Measurements from ENCODE around the gene USP32.
A peak's percentile ranks its signal among the peaks of the same experiment; 100 is the strongest.
"Not testable (repeated sequence)": the region's sequence is repeated elsewhere in the genome, so short reads cannot be mapped to it uniquely, and the experiment has no call there.

USP32 gene

DNA sequence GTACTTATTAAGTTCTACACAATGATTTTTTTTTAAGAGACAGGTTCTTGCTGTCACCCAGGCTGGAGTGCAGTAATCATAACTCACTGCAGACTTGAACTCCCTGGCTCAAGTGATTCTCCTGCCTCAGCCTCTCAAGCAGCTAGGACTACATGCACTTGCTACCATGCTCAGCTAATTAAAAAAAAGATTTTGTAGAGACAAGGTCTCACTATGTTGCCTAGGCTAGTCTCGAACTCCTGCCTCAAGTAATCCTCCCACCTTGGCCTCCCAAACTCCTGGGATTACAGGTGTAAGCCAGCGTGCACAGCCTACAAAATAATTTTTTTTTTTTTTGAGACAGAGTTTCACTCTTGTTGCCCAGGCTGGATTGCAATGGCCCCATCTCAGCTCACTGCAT lies 22.2 kb downstream of the USP32 start:
- no peak for DNase-seq

DNA sequence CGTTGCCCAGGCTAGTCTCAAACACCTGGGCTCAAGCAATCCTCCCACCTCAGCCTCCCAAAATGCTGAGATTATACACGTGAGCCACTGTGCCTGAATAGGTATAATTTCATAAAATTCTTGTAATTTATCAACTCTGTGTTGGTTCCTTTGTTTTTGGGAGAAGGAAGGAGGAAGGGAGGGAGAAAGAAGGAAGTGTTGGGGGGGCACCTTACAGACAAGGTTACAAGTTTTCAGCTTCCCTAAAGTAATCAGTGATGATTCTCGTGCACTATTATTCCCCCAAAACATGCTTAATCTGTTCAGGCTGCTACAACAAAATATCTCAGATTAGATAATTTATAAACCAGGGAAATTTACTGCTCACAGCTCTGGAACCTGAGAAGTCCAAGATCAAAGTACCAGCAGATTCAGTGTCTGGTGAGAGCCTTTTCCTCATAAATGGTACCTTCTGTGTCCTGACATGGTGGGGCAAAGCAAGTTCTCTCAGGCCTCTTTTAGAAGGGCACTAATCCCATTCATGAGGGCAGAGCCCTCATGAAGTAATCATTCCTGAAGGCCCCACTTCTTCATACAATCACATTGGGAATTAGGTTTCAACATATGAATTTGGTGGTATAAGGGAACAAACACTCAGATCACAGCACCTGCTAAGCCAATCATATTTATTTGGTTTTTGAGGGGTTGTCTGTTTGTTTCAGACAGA lies 28.1 kb downstream of the USP32 start:
- DNase-seq: no peak

DNA sequence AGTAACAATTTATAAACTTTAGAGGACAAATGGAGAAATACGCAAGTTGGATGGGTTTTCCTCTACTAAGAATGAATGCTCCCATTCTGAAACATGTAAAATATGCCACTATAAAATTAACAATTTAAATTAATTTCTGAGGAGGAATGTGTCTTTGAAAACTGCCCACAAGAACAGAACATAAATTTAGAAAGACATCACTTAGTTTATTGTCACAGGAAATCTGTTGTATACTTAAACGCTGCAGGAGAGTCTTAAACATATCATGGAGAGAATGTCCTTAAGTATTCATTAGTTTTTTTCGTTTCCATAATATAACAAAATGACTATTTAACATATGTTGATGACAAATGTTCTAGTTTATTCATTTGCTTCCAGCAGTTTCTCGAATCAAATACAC lies 29.6 kb downstream of the USP32 start:
- no peak for DNase-seq

GRCh38 chr17:60361889-60362288 lies 30.0 kb downstream of the USP32 start:
- DNase-seq: no peak

GRCh38 chr17:60359415-60359814 lies 32.5 kb downstream of the USP32 start:
- DNase-seq: no peak

DNA sequence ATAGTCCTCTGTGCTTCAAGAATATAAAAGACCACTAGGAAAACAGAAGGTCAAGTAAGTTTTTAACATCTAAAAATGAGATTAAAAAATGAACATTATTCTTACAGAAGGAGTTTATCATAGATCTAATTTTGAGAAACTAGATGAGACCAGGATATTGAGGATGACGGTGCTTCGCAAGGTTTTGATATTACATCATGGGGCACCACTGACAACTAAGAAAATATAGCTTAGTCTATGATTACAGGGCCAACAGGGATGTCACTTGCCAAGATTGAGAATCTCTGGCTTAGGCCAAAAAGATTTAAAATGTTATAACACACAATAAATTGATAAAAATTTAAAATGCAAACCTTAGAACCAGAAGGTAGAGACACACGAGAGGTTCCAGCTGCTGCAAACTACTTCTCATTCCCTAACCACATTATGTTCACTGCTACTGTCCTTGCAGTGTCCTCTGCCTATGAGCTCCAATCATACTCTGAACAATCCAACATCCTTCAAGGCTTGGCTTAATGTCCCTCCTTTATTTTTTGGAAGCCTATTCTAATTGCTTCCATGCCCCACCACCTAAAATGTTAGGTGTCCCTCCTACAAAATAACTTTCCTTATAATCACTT lies 33.2 kb downstream of the USP32 start:
- DNase-seq: no peak

- DNase-seq: no peak
Observed at GRCh38 chr17:60356940-60357339, 35.0 kb downstream of the USP32 start.

DNA sequence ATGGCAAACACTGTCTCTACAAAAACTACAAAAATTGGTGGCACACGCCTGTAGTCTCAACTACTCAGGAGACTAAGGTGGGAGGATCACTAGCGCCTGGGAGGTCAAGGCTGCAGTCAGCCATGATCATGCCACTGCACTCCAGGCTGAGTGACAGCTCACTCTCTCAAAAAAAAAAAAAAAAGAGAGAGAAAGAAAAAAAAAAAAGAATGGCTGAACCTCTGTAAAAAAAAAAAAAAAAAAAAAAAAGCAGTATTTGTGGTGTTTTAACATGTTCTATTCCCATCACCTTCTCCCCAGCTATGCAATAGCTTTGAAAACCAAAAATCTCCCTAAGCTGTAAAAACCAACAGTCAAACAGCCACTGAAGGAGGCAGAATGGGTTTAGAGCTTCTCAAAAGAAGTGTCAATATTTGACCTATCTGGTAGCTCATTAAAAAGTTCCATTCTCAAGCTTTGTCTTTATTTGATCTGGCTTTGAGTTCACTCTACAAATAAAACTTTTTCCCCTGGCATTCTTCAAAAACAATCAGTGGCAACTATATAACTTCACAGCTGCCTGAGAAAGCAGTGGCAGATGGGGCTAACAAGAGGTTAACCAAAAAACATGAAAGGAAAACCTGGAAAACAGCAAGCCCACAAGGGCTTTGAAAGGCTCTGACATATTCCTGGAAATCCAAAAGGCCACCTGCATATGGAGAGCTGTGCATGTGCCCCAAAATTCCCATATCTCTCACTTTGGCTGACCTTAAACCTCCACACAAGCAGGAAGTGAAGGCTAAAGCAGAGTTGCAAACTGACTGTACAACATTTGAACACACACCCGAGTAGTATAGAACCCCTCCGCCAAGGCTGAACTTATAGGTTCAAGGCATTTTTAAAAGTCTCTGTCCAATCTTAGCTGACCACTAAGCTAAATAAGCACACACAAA lies 36.0 kb downstream of the USP32 start:
- no peak for DNase-seq

GRCh38 chr17:60354223-60354622 lies 37.7 kb downstream of the USP32 start:
- DNase-seq: no peak

- no peak for DNase-seq
Observed at GRCh38 chr17:60353773-60354172, 38.2 kb downstream of the USP32 start.

GRCh38 chr17:60352569-60352968 lies 39.4 kb downstream of the USP32 start:
- no peak for DNase-seq

DNA sequence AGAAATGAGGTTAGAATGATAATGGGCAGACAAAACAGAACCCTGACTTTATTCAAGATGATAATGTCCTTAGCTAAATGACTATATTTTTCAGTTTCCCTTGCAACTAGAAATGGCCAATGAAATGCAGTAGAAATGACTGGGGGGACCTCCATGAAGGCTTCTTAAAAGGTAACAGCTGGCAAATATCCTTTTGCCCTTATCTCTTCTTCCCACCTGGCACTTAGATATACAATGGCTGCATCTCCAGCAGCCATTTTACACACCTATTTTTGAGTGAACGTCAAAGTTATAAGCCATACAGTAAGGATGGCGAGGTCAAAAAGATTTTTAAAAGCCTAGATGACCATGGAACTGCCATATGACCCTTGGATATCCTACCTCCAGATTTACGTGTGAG lies 39.9 kb downstream of the USP32 start:
- DNase-seq: no peak

- no peak for DNase-seq
Observed at GRCh38 chr17:60351012-60351695, 40.8 kb downstream of the USP32 start.

DNA sequence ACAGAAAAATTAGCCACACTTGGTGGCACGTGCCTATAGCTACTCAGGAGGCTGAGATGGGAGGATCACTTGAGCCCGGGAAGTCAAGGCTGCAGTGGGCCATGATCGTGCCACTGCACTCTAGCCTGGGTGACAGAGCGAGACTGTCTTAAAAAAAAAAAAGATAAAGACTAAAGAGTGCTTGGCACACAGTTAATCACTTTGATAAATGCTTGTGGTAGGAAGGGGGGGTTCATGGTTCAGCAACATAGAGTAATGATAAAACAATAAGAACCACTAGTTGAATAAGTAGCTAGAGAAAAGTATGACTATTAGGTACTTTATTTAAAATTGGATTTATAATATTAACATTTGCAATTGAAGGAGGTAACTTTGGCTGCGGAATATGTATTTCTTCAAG lies 43.3 kb downstream of the USP32 start:
- DNase-seq: no peak

DNA sequence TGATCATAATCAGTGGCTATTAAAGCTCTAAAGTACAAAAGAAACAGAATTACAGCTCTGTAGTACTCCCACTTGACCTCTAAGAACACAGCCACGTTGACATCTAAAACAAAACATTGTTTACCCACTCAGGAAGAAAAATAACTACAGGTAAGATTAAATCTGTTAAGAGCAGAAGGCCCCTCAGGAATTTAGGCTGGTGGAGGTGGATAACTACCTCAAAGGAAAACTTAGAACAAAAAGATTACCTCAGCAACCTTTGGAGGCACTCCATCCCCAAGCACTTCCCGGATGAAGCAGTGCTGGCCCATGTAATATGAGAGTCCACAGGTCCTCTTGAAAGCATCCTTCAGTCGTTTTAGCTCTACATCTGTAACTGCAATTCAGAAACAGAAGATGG lies 46.7 kb downstream of the USP32 start:
- no peak for DNase-seq

GRCh38 chr17:60342492-60342891 lies 49.4 kb downstream of the USP32 start:
- peak; percentile 10 for DNase-seq

GRCh38 chr17:60335289-60335688 lies 56.6 kb downstream of the USP32 start:
- DNase-seq: no peak

GRCh38 chr17:60333628-60334031 lies 58.3 kb downstream of the USP32 start:
- DNase-seq: no peak

- not testable (repeated sequence) for DNase-seq
Observed at GRCh38 chr17:60333072-60333471, 58.9 kb downstream of the USP32 start.

DNA sequence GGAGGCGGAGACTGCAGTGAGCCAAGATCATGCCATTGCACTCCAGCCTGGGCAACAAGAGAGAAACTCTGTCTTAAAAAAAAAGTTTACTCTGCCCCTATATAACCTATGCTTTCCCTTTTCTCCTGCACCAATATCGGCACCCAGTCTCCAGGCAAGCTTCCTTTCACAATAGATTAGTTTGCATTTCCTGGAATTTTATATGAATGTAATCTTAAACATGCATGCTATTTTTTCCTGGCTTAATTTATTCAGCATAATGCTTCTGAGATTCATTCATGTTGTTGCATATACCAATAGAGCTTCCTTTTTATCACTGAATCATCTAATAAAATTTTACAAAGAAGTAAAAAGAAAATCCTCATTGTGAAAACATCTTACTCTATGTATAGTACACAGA lies 59.4 kb downstream of the USP32 start:
- DNase-seq: no peak

GRCh38 chr17:60330731-60331130 lies 61.2 kb downstream of the USP32 start:
- no peak for DNase-seq

DNA sequence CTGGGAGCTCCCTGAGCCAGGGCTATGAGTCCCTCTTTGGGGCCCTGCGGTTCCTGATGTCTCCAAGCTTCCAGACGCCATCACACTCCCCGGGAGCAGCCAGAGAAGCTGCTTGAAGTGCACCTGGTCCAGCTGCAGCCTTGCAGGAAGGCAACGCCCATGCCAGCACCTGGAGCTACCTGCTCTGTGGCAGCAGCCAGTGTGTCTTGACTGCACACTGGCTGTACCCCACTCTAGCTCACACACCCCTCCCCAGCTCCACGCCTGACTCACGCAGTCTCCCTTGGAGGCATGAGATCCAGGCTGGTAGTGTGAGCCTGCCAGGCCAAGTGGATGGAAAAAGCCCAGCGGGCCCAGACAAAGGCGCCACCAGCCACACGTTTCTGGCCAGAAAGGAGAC lies 63.3 kb downstream of the USP32 start:
- no peak for DNase-seq

DNA sequence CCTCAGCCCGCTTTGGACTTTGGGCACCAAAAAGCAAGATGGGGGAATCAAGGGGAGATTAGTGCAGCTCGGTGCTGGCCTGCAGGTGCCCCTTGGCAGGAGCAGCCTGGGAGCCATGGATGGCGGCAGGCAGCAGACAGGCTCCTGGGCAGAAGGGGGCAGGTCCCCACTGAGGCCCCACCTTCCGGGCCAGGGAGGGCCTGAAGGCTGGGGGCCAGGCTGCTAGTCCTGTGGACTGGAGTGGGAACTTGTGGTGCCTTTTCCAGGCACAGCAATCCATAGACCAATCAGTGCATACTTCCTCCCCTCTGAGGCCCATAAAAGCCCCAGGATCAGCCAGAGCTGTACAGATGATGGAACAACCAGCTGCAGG lies 64.0 kb downstream of the USP32 start:
- DNase-seq: no peak

Measured in stimulated activated CD4-positive, alpha-beta T cell treated with anti-CD3 and anti-CD28 coated beads, Interleukin-1b, Interleukin-23, amount 100 ng/mL, for 48 hours (primary cell).